Suprapubic skin (tissue), 4 donors: ENCODE results near the gene GTF2H2C_2.
"Not testable (repeated sequence)": the region's sequence is repeated elsewhere in the genome, so short reads cannot be mapped to it uniquely, and the experiment has no call there.

Experiments
- DNase-seq, 2 donors: peaks; one replicate each; pipeline ENCODE4 v3.0.0-alpha.2; 2019; ENCODE audit warnings: low spot score in 2 of 2
- H3K27ac ChIP-seq: fragments of 200-600 bp; sonication (generic); one replicate; pipeline ENCODE4 v1.5.1; 2019
- H3K27me3 ChIP-seq: fragments of 200-600 bp; sonication (generic); one replicate; pipeline ENCODE4 v1.5.1; 2019
- H3K36me3 ChIP-seq: fragments of 200-600 bp; sonication (generic); one replicate; pipeline ENCODE4 v1.5.1; 2019
- H3K4me1 ChIP-seq: fragments of 200-600 bp; sonication (generic); one replicate; pipeline ENCODE4 v1.5.1; 2019
- H3K4me3 ChIP-seq: fragments of 200-600 bp; sonication (generic); one replicate; pipeline ENCODE4 v1.5.1; 2019; ENCODE audit warnings: mild to moderate bottlenecking
- H3K9me3 ChIP-seq: fragments of 200-600 bp; sonication (generic); one replicate; pipeline ENCODE4 v1.5.1; 2019
- WGBS: methylation state at CpG from one replicate; pipeline ENCODE4 v1.1.5; 2018; 5-methylcytosine and 5-hydroxymethylcytosine counted together

Gene GTF2H2C_2

DNA sequence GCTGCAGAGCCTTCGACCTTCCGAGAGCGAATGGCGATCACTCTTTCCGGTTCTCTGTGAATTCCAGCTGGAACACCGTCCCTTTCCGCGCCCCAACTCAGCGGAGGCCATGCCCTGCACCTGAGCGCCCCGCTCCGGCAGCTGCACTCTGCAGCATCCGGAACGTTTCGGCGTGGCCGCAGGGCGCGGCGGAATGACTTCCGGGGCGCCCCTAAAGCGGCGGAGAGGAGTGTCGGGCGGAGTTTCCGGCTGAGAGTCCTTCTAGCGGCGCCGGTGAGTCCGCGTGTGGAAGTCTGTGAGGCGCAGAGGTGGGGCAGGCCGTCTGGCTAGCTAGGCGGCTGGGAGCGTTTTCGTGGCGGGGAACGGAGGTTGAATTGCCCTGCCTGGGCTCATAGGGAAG lies at the start of gene GTF2H2C_2:
Gene GTF2H2C_2, plus strand, starts transcription at position 252 of the 400 bp plus-strand sequence.
- not testable (repeated sequence) for H3K4me3 ChIP-seq
- WGBS: no CpG with 5 or more reads among the region's 39 CpGs

DNA sequence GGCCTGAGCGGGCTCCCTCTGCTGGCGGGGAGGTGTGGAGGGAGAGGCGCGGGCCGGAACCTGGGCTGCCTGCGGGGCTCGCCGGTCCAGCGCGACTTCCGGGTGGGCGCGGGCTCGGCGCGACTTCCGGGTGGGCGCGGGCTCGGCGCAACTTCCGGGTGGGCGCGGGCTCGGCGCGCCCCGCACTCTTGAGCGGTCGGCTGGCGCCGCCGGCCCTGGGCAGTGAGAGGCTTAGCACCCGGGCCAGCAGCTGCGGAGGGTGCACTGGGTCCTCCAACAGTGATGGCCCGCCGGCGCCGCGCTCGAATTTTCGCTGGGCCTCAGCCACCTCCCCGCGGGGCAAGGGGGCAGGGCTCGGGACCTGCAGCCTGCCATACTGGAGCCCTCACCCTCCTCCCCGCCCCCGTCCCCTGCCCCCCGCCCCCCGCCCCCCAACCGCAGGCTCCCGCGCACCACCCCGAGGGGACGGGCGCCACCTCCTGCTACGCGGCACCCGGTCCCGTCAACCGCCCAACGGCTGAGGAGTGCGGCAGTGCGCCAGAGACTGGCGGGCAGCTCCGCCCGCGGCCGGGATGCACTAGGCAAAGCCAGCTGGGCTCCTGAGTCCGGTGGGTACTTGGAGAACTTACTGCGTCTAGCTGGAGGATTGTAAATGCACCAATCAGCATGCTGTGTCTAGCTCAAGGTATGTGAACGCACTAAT lies 14.0 kb upstream of the GTF2H2C_2 start:
- not testable (repeated sequence) for H3K4me1 ChIP-seq, H3K9me3 ChIP-seq, H3K36me3 ChIP-seq, H3K27me3 ChIP-seq
- Histone ChIP-seq H3K4me3 (peak overlapping the region; percentile 47), H3K27ac (peak overlapping the region; percentile 68)
- peak; percentile 47 to 68 for DNase-seq
- WGBS: no CpG with 5 or more reads among the region's 71 CpGs

More for the DNA sequence above, at the start of gene GTF2H2C_2:
- H3K27me3 ChIP-seq, H3K9me3 ChIP-seq, H3K4me1 ChIP-seq, DNase-seq, H3K36me3 ChIP-seq, H3K27ac ChIP-seq: not testable (repeated sequence)

GRCh38 chr5:70421322-70421721 lies 6.2 kb downstream of the GTF2H2C_2 start:
- H3K36me3 ChIP-seq, H3K27me3 ChIP-seq, H3K9me3 ChIP-seq, H3K4me1 ChIP-seq, H3K4me3 ChIP-seq, DNase-seq, H3K27ac ChIP-seq: not testable (repeated sequence)
- no CpG with 5 or more reads among the region's 1 CpG for WGBS

DNA sequence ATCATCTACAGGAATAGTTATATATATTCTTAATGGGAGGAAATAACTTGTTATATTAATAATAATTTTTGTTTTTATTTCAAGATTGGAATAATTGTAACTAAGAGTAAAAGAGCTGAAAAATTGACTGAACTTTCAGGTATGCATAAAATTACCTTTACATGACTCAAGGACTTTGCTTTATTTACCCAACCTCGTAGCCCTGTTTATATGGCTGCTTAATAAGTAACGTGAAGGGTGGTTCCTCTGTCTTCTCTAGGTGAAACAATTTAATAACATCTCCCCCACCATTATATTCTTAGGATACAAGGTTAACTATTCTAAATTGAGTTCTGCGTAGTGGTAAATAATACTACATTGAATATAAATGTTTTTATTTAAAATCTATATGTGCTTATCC lies 8.0 kb downstream of the GTF2H2C_2 start:
- not testable (repeated sequence) for DNase-seq, H3K27ac ChIP-seq, H3K9me3 ChIP-seq, H3K36me3 ChIP-seq, H3K4me3 ChIP-seq, H3K4me1 ChIP-seq, H3K27me3 ChIP-seq
- no CpG with 5 or more reads among the region's 3 CpGs for WGBS

GRCh38 chr5:70438518-70438917 lies 23.4 kb downstream of the GTF2H2C_2 start:
- no CpG with 5 or more reads among the region's 2 CpGs for WGBS
- not testable (repeated sequence) for DNase-seq

GRCh38 chr5:70449565-70449964 lies 34.4 kb downstream of the GTF2H2C_2 start:
- H3K27me3 ChIP-seq, H3K4me3 ChIP-seq, DNase-seq, H3K4me1 ChIP-seq, H3K27ac ChIP-seq, H3K9me3 ChIP-seq, H3K36me3 ChIP-seq: not testable (repeated sequence)
- no CpG with 5 or more reads among the region's 1 CpG for WGBS

More at GRCh38 chr5:70438518-70438917, 23.4 kb downstream of the GTF2H2C_2 start:
- H3K9me3 ChIP-seq, H3K4me3 ChIP-seq, H3K4me1 ChIP-seq, H3K27ac ChIP-seq, H3K36me3 ChIP-seq, H3K27me3 ChIP-seq: not testable (repeated sequence)

DNA sequence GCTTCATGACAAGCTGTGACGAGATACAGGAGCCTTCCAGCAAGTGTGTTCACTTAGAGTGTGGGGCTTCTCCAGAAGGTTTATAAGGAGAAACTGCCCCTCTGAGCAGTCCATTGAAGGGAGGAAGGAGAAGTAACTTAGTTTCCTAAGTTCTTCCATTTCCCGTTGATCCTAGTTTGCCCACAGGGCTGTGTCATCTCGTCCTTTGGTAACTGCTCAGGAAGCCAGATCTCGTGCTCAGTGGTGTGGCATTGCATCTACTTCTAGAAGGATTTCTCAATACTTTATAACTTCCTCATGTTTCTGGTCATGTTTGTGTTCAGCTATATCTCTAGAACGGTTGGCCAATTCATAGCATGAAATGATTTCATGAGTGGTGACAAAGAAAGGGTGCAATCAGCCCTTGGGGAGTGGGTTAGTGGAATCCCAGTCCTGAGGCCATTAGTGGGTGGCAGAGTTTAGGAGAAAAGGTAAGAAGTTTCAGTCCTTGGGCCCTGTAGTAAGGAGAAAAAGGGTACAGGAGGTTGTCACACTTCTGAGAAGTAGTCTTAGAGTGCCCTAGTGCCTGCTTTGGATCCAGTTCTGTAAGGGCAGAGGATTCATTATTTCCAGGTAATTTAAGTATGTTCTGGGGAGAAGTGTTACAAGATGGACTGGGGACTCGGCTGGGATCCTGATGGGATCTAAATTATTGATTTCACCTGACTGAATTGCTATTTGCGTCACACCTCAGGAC lies 36.2 kb downstream of the GTF2H2C_2 start:
- not testable (repeated sequence) for H3K9me3 ChIP-seq, H3K36me3 ChIP-seq, H3K4me1 ChIP-seq, H3K27ac ChIP-seq, H3K27me3 ChIP-seq, H3K4me3 ChIP-seq, DNase-seq
- WGBS: no CpG with 5 or more reads among the region's 7 CpGs

DNA sequence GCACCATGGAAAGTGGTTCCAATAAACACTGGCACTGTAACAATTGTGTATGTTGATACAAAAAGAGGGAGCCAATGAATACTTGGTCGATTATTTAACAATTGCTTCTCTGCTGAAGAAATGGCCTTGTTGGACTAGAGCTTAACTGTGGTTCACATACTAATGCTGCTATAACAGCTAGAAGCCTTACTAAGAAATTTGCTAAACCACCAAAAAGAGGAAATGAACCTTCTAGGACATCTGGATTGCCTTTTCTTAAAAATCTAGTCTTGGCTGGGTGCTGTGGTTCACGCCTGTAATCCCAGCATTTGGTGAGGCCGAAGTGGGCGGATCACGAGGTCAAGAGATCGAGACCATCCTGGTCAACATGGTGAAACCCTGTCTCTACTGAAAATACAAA lies 41.9 kb downstream of the GTF2H2C_2 start:
- no CpG with 5 or more reads among the region's 6 CpGs for WGBS

DNA sequence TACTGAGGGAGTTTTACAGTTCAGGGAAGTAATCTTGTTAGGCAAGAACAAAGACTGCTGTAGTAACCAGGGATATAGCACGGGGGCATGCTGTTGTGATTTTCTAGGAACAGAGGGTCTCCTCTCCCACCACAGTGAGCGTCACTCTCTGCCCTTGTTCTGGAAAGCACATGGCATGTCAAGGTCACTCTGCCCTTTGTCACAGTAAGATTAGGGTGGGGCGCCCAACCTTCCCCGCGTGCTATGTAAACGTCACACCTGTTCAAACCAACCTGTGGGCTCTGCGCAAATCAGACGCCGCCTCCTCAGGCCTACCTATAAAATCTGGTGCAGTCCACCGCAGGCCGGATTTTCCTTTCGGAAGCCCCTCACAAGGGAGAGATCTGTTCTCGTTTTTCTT lies 44.0 kb downstream of the GTF2H2C_2 start:
- H3K27me3 ChIP-seq, H3K27ac ChIP-seq, H3K9me3 ChIP-seq, H3K4me3 ChIP-seq, H3K4me1 ChIP-seq, H3K36me3 ChIP-seq: not testable (repeated sequence)
- no CpG with 5 or more reads among the region's 13 CpGs for WGBS
- DNase-seq: peak; percentile 5 to 57

More for the DNA sequence above, 41.9 kb downstream of the GTF2H2C_2 start:
- H3K4me3 ChIP-seq, H3K4me1 ChIP-seq, DNase-seq, H3K27me3 ChIP-seq, H3K27ac ChIP-seq, H3K36me3 ChIP-seq, H3K9me3 ChIP-seq: not testable (repeated sequence)

- not testable (repeated sequence) for H3K27ac ChIP-seq, H3K27me3 ChIP-seq, H3K4me1 ChIP-seq, DNase-seq, H3K36me3 ChIP-seq, H3K9me3 ChIP-seq, H3K4me3 ChIP-seq
- no CpG with 5 or more reads among the region's 6 CpGs for WGBS
Measured at GRCh38 chr5:70461984-70462383, 46.8 kb downstream of the GTF2H2C_2 start.

GRCh38 chr5:70464019-70464637 lies 49.0 kb downstream of the GTF2H2C_2 start:
- H3K4me1 ChIP-seq: not testable (repeated sequence)

GRCh38 chr5:70469926-70470509 lies 54.9 kb downstream of the GTF2H2C_2 start:
- not testable (repeated sequence) for DNase-seq, H3K4me3 ChIP-seq, H3K9me3 ChIP-seq, H3K27me3 ChIP-seq, H3K27ac ChIP-seq, H3K4me1 ChIP-seq, H3K36me3 ChIP-seq
- no CpG with 5 or more reads among the region's 7 CpGs for WGBS

More at GRCh38 chr5:70464019-70464637, 49.0 kb downstream of the GTF2H2C_2 start:
- not testable (repeated sequence) for DNase-seq, H3K4me3 ChIP-seq, H3K27me3 ChIP-seq, H3K27ac ChIP-seq, H3K36me3 ChIP-seq, H3K9me3 ChIP-seq
- no CpG with 5 or more reads among the region's 5 CpGs for WGBS
